Esophagus squamous epithelium (tissue), 4 donors: Measurements from ENCODE around the gene CLEC2L.

Source experiments
- POLR2A ChIP-seq, 4 donors: fragments of 450-650 bp; IDR thresholded peaks; one replicate each; pipeline ENCODE4 v1.6.1; 2017; ENCODE audit warnings: antibody characterized with exemption in 4 of 4, mild to moderate bottlenecking in 4 of 4, moderate library complexity in 3 of 4
- TF ChIP-seq, protein P1 (sequence below), 6 experiments: fragments of 450-650 bp in 4 of 6; fragments of 200-600 bp in 2 of 6; sonication (generic) in 2 of 6; IDR thresholded peaks; one replicate each; pipeline ENCODE4 v1.5.1; 2016 to 2019; ENCODE audit warnings: antibody characterized with exemption in 6 of 6, mild to moderate bottlenecking in 4 of 6, moderate library complexity in 4 of 6

- TF ChIP-seq POLR2A (IDR thresholded peaks at IDR 0.05) = no peak
- TF ChIP-seq, protein P1, sequence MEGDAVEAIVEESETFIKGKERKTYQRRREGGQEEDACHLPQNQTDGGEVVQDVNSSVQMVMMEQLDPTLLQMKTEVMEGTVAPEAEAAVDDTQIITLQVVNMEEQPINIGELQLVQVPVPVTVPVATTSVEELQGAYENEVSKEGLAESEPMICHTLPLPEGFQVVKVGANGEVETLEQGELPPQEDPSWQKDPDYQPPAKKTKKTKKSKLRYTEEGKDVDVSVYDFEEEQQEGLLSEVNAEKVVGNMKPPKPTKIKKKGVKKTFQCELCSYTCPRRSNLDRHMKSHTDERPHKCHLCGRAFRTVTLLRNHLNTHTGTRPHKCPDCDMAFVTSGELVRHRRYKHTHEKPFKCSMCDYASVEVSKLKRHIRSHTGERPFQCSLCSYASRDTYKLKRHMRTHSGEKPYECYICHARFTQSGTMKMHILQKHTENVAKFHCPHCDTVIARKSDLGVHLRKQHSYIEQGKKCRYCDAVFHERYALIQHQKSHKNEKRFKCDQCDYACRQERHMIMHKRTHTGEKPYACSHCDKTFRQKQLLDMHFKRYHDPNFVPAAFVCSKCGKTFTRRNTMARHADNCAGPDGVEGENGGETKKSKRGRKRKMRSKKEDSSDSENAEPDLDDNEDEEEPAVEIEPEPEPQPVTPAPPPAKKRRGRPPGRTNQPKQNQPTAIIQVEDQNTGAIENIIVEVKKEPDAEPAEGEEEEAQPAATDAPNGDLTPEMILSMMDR (IDR thresholded peaks at IDR 0.05) = no peak
Measured at GRCh38 chr7:139559364-139560105, 36.0 kb downstream of the CLEC2L start.
